A673 (cell line): ENCODE measurements around the gene SLC6A6.

ENCODE experiments used
- EZH2 ChIP-seq: fragments of 200-600 bp; sonication (generic); IDR thresholded peaks from 2 replicates; pipeline ENCODE4 v1.6.1; 2017; ENCODE audit warnings: borderline replicate concordance, low read depth, mild to moderate bottlenecking, mixed read lengths, antibody characterized with exemption, low read length; ENCODE audit not compliant: poor library complexity, severe bottlenecking
- TF ChIP-seq, protein P1 (sequence below): fragments of 300-800, 200-600 bp; sonication (generic); conservative IDR thresholded peaks from 2 replicates; pipeline ENCODE4 v1.5.1; 2017; ENCODE audit warnings: low read depth, mild to moderate bottlenecking, antibody characterized with exemption, low read length, moderate library complexity, mixed read lengths

DNA sequence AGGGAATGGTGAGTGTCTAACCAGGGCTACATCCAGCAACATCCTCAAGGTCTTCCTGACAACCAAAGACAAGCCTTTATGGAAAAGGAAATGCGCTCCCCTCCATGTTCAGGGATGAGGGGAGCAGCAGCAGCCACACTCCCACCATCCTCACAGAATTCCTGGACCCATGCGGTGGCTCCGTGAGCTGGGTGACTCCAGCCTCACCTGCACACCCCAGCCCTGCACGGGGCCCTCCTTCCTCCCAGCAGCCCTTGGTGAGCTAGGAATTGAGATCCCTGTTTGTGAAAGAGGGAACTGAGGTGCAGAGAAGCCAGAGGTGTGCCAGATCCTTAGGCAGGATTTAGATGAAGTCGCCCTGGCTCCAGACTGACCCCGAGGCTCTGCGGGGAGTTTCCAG is 85.4 kb downstream of the SLC6A6 start:
- TF ChIP-seq, protein P1, sequence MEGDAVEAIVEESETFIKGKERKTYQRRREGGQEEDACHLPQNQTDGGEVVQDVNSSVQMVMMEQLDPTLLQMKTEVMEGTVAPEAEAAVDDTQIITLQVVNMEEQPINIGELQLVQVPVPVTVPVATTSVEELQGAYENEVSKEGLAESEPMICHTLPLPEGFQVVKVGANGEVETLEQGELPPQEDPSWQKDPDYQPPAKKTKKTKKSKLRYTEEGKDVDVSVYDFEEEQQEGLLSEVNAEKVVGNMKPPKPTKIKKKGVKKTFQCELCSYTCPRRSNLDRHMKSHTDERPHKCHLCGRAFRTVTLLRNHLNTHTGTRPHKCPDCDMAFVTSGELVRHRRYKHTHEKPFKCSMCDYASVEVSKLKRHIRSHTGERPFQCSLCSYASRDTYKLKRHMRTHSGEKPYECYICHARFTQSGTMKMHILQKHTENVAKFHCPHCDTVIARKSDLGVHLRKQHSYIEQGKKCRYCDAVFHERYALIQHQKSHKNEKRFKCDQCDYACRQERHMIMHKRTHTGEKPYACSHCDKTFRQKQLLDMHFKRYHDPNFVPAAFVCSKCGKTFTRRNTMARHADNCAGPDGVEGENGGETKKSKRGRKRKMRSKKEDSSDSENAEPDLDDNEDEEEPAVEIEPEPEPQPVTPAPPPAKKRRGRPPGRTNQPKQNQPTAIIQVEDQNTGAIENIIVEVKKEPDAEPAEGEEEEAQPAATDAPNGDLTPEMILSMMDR, result no peak
- no peak for TF ChIP-seq EZH2
